HG03097 (cell line): ENCODE measurements around the gene RCE1.

ENCODE experiments used
- ATAC-seq: cut with Tn5 transposase; IDR thresholded peaks from one replicate; pipeline ENCODE4 v1.9.1; 2021; ENCODE audit not compliant: unreplicated experiment, low FRiP score

Gene RCE1

DNA sequence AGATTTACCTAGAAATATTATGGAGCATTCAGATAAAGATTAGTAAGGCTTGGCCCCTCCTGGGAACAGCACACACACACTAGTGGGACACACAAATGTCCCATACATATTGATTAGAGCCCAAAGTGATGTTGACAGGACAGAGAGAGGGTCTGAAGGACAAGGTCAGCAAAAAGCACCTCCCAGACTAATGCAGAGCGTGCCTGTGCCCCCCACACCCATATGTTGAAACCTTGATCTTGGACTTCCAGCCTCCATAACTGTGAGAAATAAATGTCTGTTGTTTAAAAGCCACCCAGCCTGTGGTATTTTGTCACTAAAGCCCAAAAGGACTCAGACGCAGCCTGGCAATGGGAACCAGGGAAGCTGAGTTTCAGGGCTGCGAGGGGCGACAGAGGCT, 41.2 kb downstream of the RCE1 start:
- ATAC-seq, result no peak

DNA sequence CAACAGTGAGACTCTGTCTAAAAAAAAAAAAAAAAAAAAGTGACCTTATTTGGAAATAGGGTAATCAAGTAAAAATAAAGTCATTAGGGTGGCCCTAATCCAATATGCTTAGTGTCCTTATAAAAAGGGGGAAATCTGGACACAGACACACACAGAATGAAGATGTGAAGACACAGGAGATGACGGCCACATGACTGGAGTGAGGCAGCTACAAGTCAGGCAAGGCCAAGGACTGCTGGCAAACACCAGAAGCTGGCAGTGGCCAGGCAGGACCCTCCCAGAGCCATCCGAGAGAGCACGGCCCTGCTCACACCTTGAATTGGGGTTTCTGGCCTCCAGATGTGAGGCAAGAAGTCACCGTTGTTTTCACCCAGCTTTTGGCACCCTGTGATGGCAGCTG, 42.2 kb downstream of the RCE1 start:
- no peak for ATAC-seq

DNA sequence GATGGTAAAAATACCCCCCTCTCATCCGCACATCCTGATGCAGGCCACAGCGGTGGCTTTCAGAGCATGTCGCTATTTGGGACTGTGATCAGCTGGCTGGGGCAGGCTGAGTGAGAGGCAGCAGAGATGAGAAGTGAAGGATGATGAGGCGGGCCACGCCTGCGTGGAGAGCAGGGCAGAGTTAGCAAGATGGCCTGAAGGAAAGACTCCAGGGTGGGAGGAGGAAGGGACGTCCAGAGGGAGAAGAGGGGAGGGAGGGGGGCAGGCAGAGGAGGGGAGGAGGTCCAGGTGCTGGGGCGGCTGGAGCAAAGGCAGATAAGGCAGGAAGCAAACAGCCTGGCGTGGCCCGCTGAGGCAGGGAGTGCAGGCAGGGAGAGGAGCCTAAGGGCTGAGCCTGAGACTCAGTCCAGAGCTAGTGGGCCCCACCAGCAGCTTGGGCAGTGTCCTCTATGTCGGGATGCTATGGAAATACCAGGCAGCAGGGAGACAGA, 42.8 kb downstream of the RCE1 start:
- ATAC-seq, result no peak

GRCh38 chr11:66886671-66887221, 43.5 kb downstream of the RCE1 start:
- ATAC-seq, result no peak

DNA sequence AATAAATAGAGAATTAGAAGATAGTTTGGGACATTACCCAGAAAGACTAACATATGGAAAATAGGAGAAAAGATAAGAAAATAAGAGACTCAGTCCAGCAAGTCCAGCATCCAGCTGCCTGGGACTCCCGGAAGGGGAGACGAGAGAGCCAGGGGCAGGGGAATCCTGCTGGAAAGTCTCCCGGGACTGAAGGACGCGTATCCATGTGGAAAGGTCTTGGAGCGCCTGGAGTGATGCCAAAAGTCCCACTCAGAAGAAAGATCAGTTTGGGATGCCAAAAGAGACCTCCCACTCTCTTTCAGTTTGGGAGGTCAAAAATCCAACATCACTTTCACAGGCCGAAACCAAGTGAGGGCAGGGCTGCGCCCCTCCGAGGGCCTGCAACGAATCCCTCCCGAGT, 44.3 kb downstream of the RCE1 start:
- no peak for ATAC-seq

DNA sequence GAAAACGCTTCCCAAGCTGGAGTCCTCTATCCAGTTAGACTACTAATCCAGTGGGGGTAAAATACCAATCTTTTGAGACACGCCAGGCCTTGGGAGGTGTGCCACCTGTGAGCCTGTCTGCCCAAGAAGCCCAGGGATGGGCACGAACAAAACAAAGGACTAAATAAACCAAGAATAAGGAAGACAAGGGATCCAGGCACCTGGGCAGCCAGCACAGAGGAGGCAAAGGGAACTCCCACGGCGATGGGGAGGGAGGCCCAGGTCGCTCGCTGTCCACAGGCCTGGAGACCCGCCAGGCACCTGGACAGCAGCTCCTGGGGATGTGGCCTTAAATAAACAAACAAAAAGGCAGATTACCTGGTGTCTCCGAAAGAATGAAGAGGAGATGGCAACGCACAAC, 45.0 kb downstream of the RCE1 start:
- no peak for ATAC-seq

DNA sequence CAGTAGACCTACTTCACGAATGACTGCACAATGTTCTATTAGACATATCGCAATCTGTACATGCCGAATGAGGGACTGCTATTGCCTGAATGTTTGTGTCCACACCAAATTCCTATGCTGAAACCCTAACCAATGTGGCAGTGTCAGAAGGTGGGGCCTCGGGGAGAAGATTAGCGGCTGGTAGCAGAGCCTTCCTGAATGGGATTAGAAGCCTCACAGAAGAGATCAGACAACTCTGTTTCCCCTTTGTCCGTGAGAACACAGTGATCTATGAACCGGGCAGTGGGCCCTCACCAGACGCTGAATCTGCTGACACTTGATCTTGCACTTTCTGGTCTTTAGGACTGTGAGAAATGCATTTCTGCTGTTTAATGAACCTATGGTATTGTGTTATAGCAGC, 46.7 kb downstream of the RCE1 start:
- ATAC-seq, result no peak

DNA sequence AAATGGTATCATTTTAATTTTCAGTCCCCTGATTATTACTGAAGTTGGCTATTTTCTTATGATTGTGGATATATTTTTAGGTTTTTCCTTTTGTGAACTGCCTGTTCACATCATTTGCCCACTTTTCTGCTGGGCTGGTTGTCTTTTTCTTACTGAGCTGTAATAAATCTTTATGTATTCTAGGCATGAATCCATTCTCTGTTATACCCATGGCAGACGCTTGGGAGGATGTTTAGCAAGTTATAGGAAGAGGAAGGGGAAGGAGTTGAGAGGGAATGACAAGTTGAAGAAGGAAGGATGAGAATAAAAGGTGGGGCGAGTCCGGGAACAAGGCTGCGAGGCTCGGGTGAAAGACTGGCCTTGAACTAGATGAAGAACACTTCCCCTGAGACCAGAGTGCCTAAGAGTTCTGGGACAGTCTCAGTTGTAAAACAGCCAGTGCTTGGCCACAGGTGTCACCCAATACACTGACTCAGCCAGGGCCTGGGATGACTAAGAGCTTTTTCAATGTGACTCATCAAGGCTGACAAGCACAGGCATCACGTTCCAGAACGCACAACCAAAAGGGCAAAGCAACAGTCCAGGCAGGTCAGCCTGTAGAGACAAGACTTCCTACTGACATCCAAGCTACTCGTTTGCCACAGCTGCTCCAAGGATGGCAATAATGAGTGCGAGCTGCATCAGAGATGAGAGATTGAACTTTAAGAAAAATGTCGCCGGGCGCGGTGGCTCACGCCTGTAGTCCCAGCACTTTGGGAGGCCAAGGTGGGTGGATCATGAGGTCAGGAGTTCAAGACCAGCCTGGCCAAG, 48.8 kb downstream of the RCE1 start:
- ATAC-seq, result peak; percentile 70

DNA sequence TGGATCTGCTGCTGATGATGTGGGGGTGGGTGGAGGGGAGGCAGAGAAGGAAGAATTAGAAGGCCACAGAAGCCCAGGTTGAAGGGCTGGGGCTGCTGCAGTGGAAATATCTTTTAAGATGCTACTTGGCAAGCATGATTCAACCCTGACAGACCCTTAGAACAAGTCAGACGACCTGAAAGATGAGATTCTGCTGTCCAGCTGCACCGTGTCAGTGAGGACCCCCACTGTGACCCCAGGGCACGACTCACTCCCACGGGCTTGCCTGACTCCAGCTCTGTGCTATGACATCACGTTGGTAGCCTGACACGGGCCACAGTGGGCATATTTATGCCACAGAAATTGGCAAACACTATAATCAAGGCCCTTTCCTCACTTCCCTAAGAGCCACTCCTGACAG, 49.7 kb downstream of the RCE1 start:
- ATAC-seq, result no peak

DNA sequence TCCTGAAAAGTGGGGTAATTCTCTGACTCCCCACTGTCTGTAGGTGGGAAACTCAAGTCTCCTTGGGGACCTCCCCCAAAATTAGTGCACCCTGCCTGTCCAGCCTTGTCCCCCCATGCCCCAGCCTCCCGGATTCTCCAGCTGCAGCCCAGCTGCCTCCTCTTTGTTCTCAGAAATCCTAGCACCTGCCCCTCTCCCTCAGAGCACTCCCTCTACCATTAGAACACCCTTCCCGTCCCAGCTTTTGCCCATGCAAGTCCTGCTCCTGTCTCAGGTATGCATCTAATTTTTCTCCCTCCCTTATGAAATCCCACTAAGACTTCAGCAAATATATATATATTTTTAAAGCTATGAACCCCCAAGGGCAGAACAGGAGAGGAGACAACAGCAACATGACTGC, 50.9 kb downstream of the RCE1 start:
- ATAC-seq, result no peak
